ENCODE measurements around the gene MT3.

The MT3 gene

DNA sequence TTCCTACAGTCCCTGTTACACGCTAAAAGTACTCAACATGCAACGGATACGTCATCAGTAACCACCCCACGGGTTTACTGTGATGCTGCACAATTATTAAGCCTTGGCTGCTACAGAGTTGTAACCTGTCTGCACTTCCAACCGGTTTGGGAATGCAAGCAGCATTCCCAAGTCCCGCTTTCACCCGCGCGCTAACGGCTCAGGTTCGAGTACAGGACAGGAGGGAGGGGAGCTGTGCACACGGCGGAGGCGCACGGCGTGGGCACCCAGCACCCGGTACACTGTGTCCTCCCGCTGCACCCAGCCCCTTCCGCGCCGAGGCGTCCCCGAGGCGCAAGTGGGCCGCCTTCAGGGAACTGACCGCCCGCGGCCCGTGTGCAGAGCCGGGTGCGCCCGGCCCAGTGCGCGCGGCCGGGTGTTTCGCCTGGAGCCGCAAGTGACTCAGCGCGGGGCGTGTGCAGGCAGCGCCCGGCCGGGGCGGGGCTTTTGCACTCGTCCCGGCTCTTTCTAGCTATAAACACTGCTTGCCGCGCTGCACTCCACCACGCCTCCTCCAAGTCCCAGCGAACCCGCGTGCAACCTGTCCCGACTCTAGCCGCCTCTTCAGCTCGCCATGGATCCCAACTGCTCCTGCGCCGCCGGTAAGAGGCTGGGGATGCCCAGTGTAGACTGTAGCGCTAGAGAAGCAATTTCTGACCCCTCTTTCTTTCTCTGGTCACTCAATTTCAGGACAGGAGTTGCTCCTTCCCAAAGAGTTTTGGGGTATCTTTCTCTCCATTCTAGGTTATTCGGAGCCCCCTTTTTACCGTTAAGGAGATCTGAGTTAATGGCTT, 18.9 kb downstream of the MT3 start, which contains the start of gene MT2A:
Gene MT2A, plus strand, starts transcription at position 542 of the 833 bp plus-strand sequence. Its CDS starts 72 bp downstream, at position 614.
- TF ChIP-seq, protein P1, sequence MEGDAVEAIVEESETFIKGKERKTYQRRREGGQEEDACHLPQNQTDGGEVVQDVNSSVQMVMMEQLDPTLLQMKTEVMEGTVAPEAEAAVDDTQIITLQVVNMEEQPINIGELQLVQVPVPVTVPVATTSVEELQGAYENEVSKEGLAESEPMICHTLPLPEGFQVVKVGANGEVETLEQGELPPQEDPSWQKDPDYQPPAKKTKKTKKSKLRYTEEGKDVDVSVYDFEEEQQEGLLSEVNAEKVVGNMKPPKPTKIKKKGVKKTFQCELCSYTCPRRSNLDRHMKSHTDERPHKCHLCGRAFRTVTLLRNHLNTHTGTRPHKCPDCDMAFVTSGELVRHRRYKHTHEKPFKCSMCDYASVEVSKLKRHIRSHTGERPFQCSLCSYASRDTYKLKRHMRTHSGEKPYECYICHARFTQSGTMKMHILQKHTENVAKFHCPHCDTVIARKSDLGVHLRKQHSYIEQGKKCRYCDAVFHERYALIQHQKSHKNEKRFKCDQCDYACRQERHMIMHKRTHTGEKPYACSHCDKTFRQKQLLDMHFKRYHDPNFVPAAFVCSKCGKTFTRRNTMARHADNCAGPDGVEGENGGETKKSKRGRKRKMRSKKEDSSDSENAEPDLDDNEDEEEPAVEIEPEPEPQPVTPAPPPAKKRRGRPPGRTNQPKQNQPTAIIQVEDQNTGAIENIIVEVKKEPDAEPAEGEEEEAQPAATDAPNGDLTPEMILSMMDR (IDR thresholded peaks at IDR 0.05; ENCODE audit: control extremely low read depth, extremely low read depth, low read depth, missing control alignments), result no peak
- ChIA-PET POLR2A (interaction anchor here (1.4 kb wide), 1 partner anchor 75 kb away, joined by 5 read pairs; no protein-coding TSS in a partner anchor), CTCF (interaction anchor here (0.7 to 2.5 kb wide), 4 partner anchors 12 to 94 kb away, joined by 3 to 7 read pairs (median 4); no protein-coding TSS in a partner anchor)
- DNase-seq (ENCODE audit: extremely low spot score), result peak; percentile 94

DNA sequence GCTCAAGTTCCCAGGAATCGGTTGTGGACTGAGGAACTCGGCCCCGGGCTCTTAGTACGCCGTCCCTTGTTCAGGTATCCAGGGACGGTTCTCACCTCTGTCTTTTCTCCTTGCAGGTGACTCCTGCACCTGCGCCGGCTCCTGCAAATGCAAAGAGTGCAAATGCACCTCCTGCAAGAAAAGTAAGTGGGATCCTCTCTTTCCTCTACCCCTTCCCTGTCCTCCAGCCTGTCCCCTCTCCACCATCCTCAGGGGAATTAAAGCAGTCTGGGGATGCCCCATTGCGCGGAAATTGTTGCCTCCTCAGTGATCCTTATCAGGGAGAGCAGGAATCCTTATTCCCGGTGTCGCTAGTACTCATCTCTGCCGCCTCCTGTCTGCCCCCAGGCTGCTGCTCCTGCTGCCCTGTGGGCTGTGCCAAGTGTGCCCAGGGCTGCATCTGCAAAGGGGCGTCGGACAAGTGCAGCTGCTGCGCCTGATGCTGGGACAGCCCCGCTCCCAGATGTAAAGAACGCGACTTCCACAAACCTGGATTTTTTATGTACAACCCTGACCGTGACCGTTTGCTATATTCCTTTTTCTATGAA, 19.6 kb downstream of the MT3 start:
- no peak for DNase-seq (ENCODE audit: extremely low spot score)
- TF ChIP-seq, protein P1 (IDR thresholded peaks at IDR 0.05; ENCODE audit: control extremely low read depth, extremely low read depth, low read depth, missing control alignments), result no peak
- CTCF ChIA-PET, result interaction anchor here (0.7 to 3.5 kb wide), 6 partner anchors 8 to 93 kb away, joined by 3 to 15 read pairs (median 4); no protein-coding TSS in a partner anchor
- POLR2A ChIA-PET, result interaction anchor here (1.4 kb wide), 1 partner anchor 74 kb away, joined by 5 read pairs; no protein-coding TSS in a partner anchor

DNA sequence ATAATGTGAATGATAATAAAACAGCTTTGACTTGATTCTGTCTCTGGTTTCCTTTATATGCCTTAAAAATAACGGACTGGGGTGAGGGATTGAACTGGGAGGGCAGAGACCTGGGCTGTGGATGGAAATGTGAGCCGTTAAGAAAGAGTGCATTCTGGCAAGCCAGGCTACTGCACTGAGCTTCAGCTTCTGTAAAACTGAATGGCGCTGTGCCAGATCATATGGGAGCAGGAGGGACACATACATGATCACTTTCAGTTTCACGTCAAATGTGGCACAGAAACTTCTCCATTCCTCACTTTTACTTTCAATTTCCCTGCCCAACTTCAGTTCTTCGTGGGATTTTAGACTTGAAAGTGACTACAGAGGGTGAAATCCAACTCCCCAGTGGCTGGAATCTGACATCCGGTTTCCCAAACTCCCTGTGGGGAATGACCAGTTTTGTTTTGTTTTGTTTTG, 20.2 kb downstream of the MT3 start:
- ChIA-PET POLR2A (no interaction called here), CTCF (interaction anchor here (1.0 to 3.5 kb wide), 4 partner anchors 8 to 93 kb away, joined by 3 to 15 read pairs (median 10); no protein-coding TSS in a partner anchor)
- peak; percentile 77 for DNase-seq (ENCODE audit: extremely low spot score)
- TF ChIP-seq, protein P1 (IDR thresholded peaks at IDR 0.05; ENCODE audit: control extremely low read depth, extremely low read depth, low read depth, missing control alignments), result no peak

DNA sequence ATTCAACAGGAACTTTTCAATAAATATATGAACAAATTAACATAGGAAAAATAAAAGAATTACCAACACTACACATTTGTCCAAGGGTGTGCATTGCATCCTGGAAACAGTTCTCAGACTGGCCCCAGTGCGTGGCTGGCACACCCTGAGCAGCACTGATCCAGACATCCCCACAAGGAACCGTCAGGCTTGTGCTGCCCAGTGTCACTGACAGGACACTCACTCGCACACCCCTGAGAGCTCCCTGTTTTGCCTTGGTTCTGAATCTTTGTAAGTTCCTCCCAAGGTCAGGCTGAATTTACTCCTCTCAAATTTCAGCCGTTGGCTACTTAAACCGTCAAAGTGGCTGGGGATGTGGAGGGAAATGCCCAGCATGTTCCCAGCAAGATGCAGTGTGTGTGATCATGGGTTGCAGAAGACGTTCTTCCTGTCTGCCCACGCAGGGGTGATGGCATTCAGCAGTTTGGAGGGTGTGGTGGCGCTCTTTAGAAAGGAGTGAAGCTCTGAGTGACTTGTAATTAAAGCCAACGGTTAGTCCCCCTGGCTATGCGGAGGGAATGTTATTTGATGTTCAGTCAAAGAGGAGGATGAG, 20.8 kb downstream of the MT3 start:
- CTCF ChIA-PET, result interaction anchor here (1.0 to 3.5 kb wide), 4 partner anchors 9 to 92 kb away, joined by 3 to 15 read pairs (median 10); no protein-coding TSS in a partner anchor
- DNase-seq (ENCODE audit: extremely low spot score), result no peak
- POLR2A ChIA-PET, result no interaction called here
- TF ChIP-seq, protein P1 (IDR thresholded peaks at IDR 0.05; ENCODE audit: control extremely low read depth, extremely low read depth, low read depth, missing control alignments), result no peak

DNA sequence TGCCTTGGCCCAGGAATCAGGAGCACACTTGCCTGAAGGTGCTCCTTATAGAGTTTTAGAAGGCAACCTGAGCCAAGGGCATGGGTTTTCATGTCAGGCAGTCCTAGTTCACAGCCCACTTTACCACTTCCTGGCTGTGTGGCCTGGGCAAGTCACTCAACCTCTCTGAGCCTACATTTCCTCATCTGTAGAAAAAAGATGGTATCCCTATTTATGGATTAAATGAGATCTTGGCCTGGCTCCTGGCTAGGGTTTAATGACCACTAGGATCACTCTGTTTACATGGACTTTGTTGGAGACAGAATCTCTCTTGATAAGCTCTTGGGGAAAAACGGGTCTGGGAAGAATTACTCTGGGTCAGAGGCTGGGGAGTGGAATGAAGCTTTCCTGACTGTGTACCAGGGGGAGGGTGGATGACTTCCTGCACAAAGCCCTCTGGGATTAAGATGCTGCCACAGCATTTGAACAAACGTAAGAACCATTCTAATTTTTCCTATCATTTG, 21.3 kb downstream of the MT3 start:
- CTCF ChIA-PET, result interaction anchor here (1.1 to 3.5 kb wide), 5 partner anchors 10 to 91 kb away, joined by 4 to 15 read pairs (median 7); no protein-coding TSS in a partner anchor
- POLR2A ChIA-PET, result no interaction called here
- no peak for DNase-seq (ENCODE audit: extremely low spot score)
- TF ChIP-seq, protein P1 (IDR thresholded peaks at IDR 0.05; ENCODE audit: control extremely low read depth, extremely low read depth, low read depth, missing control alignments), result no peak

Data from GM10248 (cell line).